Transverse colon (tissue), 4 donors: ENCODE data around the gene CRYBB2. TPM values are rescaled to one million over a fixed set of nuclear protein-coding genes. Genes with fewer than 3 reads are reported as not detected.
"Not testable (repeated sequence)": the region's sequence is repeated elsewhere in the genome, so short reads cannot be mapped to it uniquely, and the experiment has no call there.

Experiments used
- DNase-seq: peaks from one replicate; pipeline ENCODE4 v3.0.0-alpha.2; 2019
- H3K27ac ChIP-seq, 4 donors: fragments of 200-600 bp; sonication (generic); 2 replicates each; pipeline ENCODE4 v1.5.1; 2016 to 2018; ENCODE audit warnings: inconsistent platforms in 4 of 4
- H3K27me3 ChIP-seq: fragments of 200-600 bp; sonication (generic); 2 replicates; pipeline ENCODE4 v1.5.1; 2017; ENCODE audit warnings: inconsistent platforms
- H3K36me3 ChIP-seq, 4 donors: fragments of 200-600 bp; sonication (generic); 2 replicates each; pipeline ENCODE4 v1.5.1; 2017 to 2019; ENCODE audit warnings: inconsistent platforms in 4 of 4
- H3K4me1 ChIP-seq, 4 donors: fragments of 200-600 bp; sonication (generic); 2 replicates each; pipeline ENCODE4 v1.5.1; 2017 to 2020; ENCODE audit warnings: inconsistent platforms in 4 of 4
- H3K4me3 ChIP-seq, 4 donors: fragments of 200-600 bp; sonication (generic); 1 replicate in 1 of 4; 2 replicates in 3 of 4; pipeline versions ENCODE4 v1.5.1 to v1.6.1; 2017 to 2019; ENCODE audit warnings: inconsistent platforms in 4 of 4
- H3K9me3 ChIP-seq, 2 donors: fragments of 200-600 bp; sonication (generic); 2 replicates each; pipeline ENCODE4 v1.5.1; 2017 to 2019; ENCODE audit warnings: inconsistent platforms in 2 of 2
- WGBS, 2 donors: methylation state at CpG; one replicate each; pipeline ENCODE4 v1.1.5; 2018; ENCODE audit warnings: low coverage in 1 of 2; 5-methylcytosine and 5-hydroxymethylcytosine counted together
- in situ Hi-C, 4 donors: fragments of 200-750 bp; cut with MboI; loops; one replicate each; pipeline versions ENCODE4 v1.15.0 to v1.15.1; 2017; ENCODE audit warnings: low sequenced_read_pairs in 3 of 4, low pct_ligation_motif_present in 1 of 4, low pct_unique_long_range_greater_than_20kb in 1 of 4
- intact Hi-C: fragments of 100-400 bp; cut with DNase I; formaldehyde crosslinking; loops from one replicate; pipeline ENCODE4 v1.15.1; 2023; ENCODE audit warnings: low total_unique reads
- small RNA-seq, 4 donors: library from RNA; depleted of rRNA; stranded (forward); fragments of <200 nt; gene quantifications; one replicate each; pipeline ENCODE3, GENCODE V24; 2016
- total RNA-seq, 4 donors: library from RNA; depleted of rRNA; stranded (reverse); fragments of >200 nt; gene quantifications; one replicate each; pipeline ENCODE4 v1.1.0, GENCODE V29; 2016

Gene CRYBB2
- total RNA-seq, 4 donors from 2014 or later = 2.2 TPM; not detected in 3

DNA sequence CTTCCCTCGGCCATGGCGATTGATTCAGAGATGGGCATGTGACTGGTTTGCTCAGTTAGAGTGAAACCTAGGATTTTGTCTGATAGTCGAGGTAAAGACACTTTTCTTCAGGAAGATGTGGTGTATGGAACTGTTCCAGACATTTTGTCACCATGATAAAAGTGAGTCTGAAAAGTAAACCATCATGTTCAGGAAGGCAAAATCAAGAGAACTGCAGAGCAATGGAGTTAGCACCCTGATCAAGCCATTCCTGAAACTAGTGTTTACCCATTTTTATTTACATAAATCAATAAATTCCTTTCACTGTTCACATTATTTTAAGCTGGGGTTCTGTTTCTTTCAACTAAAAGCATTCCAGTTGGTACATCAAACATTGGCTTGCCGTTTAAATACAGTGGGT lies 53.8 kb downstream of the CRYBB2 start:
- intact Hi-C loops, H3K4me1 ChIP-seq, H3K27me3 ChIP-seq, H3K9me3 ChIP-seq, DNase-seq, H3K4me3 ChIP-seq, H3K36me3 ChIP-seq, H3K27ac ChIP-seq, in situ Hi-C loops: not testable (repeated sequence)
- 82 to 94% methylated on average over 2 to 4 of the region's 4 CpGs for WGBS, 2 donors

DNA sequence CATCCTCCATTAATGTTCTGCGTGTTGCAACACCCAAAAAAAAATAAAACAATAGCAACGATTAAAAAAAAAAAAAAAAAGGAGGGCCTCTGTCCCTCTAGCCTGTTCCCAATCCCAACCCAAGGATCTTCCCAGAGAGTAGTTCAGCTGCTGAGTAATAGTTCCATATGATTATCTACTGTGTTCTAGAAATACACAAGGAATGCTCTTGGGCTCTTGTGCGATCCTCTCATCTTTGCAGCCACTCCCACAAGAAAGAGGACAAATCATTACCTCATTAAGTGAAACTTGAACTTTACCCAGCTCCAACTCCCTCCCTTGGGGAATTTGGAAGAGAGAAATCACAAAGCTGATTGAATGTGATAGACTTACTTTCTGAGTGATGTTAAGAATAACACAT lies 54.5 kb downstream of the CRYBB2 start:
- intact Hi-C loops, H3K9me3 ChIP-seq: not testable (repeated sequence)
- 74 to 96% methylated on average over 2 to 3 of the region's 3 CpGs for WGBS, 2 donors

DNA sequence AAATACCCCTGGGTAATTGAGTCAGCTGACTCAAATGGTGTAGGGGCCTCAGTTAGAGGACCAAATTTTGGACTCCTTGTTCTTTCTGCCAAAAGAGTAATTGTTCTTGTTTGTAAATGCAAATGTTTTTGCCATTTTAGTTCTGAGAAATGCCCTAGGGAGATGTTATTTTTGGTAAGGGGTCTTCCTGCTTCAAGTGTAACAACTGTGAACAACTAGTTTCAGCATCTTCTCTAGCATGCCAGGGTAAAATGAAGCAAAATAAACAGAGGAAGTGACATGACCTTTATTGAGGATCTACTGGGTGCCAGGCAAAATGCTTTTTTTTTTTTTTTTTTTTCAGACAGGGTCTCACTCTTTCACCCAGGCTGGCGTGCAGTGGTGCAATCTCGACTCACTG lies 60.7 kb downstream of the CRYBB2 start:
- DNase-seq, intact Hi-C loops: not testable (repeated sequence)
- in situ Hi-C loops = loop anchor here in 3 of 4 donors (10.0 to 25.0 kb wide), 2 partner anchors 305 to 307 kb away; no protein-coding TSS in a partner anchor

More for the DNA sequence above, 54.5 kb downstream of the CRYBB2 start:
- DNase-seq, H3K4me3 ChIP-seq, H3K4me1 ChIP-seq, in situ Hi-C loops, H3K36me3 ChIP-seq, H3K27me3 ChIP-seq, H3K27ac ChIP-seq: not testable (repeated sequence)

More for the DNA sequence above, 60.7 kb downstream of the CRYBB2 start:
- H3K36me3 ChIP-seq, H3K4me1 ChIP-seq, H3K9me3 ChIP-seq, H3K27ac ChIP-seq, H3K4me3 ChIP-seq: not testable (repeated sequence)
- H3K27me3 ChIP-seq = peaks cover 64% of the 10 kb centered on the region
- WGBS, 2 donors = 59 to 70% methylated on average over 2 of the region's 2 CpGs

Small RNA genes lying within 50 kb of the gene (small RNA-seq; reads per million reads assigned to genes)
- 0 reads per million in 4 donors for gene Z99916.2

Other genes starting within 250 kb of the CRYBB2 start
- gene CRYBB3, start 19.8 kb upstream of the CRYBB2 start, total RNA-seq = 1 to 10 TPM in 1 of 4 donors, not detected in 3; 1.2 TPM